Liver (tissue), 9 donors: Measurements from ENCODE around the gene FAM83E. TPM values are rescaled to one million over a fixed set of nuclear protein-coding genes. Genes with fewer than 3 reads are reported as not detected.

Experiments
- DNase-seq: peaks from one replicate; pipeline ENCODE4 v3.0.0-alpha.2; 2017; ENCODE audit warnings: low spot score
- H3K27ac ChIP-seq, 2 donors: one replicate each; pipeline ENCODE4 v1.7.0; 2013; ENCODE audit warnings: inconsistent platforms in 2 of 2, low read length in 2 of 2, control low read depth in 1 of 2, low read depth in 1 of 2, mild to moderate bottlenecking in 1 of 2
- H3K27me3 ChIP-seq, 4 donors: one replicate each; pipeline versions ENCODE4 v1.6.1 to v1.7.0; 2013; ENCODE audit warnings: low read length in 3 of 4, inconsistent platforms in 1 of 4, mild to moderate bottlenecking in 1 of 4, moderate library complexity in 1 of 4; ENCODE audit not compliant: control insufficient read depth in 4 of 4, insufficient read depth in 4 of 4
- H3K36me3 ChIP-seq, 4 donors: one replicate each; pipeline versions ENCODE4 v1.6.1 to v1.7.0; 2013; ENCODE audit warnings: low read length in 3 of 4, mild to moderate bottlenecking in 3 of 4, low read depth in 1 of 4, moderate library complexity in 1 of 4; ENCODE audit not compliant: control insufficient read depth in 4 of 4, insufficient read depth in 3 of 4
- H3K4me1 ChIP-seq, 4 donors: one replicate each; pipeline versions ENCODE4 v1.6.1 to v1.7.0; 2013; ENCODE audit warnings: low read length in 3 of 4, mild to moderate bottlenecking in 3 of 4, moderate library complexity in 1 of 4; ENCODE audit not compliant: control insufficient read depth in 4 of 4, insufficient read depth in 4 of 4
- H3K4me3 ChIP-seq, 3 donors: one replicate each; pipeline versions ENCODE4 v1.6.1 to v1.7.0; 2013; ENCODE audit warnings: low read length in 3 of 3, control low read depth in 1 of 3, low read depth in 1 of 3, mild to moderate bottlenecking in 1 of 3
- H3K9ac ChIP-seq, 2 donors: one replicate each; pipeline ENCODE4 v1.7.0; 2013; ENCODE audit warnings: low read length in 2 of 2, mild to moderate bottlenecking in 2 of 2, moderate library complexity in 2 of 2, control low read depth in 1 of 2, low read depth in 1 of 2
- H3K9me3 ChIP-seq, 4 donors: one replicate each; pipeline versions ENCODE4 v1.6.1 to v1.7.0; 2013; ENCODE audit warnings: low read length in 3 of 4; ENCODE audit not compliant: control insufficient read depth in 4 of 4
- EGR1 ChIP-seq, 2 donors: IDR thresholded peaks; 2 replicates each; pipeline ENCODE4 v1.6.1; 2016 to 2018; ENCODE audit warnings: antibody characterized with exemption in 2 of 2, low read depth in 2 of 2
- FOXA1 ChIP-seq: IDR thresholded peaks from 2 replicates; pipeline ENCODE4 v1.6.1; 2016; ENCODE audit warnings: antibody characterized with exemption
- FOXA2 ChIP-seq: IDR thresholded peaks from 2 replicates; pipeline ENCODE4 v1.6.1; 2016; ENCODE audit warnings: antibody characterized with exemption
- GABPA ChIP-seq, 2 donors: IDR thresholded peaks in 1 of 2; conservative IDR thresholded peaks in 1 of 2; 2 replicates each; pipeline ENCODE4 v1.6.1; 2016; ENCODE audit warnings: antibody characterized with exemption in 2 of 2, mild to moderate bottlenecking in 1 of 2, moderate library complexity in 1 of 2
- HNF4A ChIP-seq, 2 donors: conservative IDR thresholded peaks; 2 replicates each; pipeline ENCODE4 v1.6.1; 2016; ENCODE audit warnings: antibody characterized with exemption in 2 of 2, mild to moderate bottlenecking in 2 of 2
- HNF4G ChIP-seq: IDR thresholded peaks from 2 replicates; pipeline ENCODE4 v1.6.1; 2016; ENCODE audit warnings: antibody characterized with exemption
- NR2F2 ChIP-seq: IDR thresholded peaks from 2 replicates; pipeline ENCODE4 v1.6.1; 2016; ENCODE audit warnings: antibody characterized with exemption
- SP1 ChIP-seq: IDR thresholded peaks from 2 replicates; pipeline ENCODE4 v1.6.1; 2018; ENCODE audit warnings: antibody characterized with exemption, mild to moderate bottlenecking
- YY1 ChIP-seq: IDR thresholded peaks from 2 replicates; pipeline ENCODE4 v1.6.1; 2016; ENCODE audit warnings: antibody characterized with exemption, mild to moderate bottlenecking
- WGBS: extraction: QIAGEN DNeasy Blood & Tissue Kit; methylation state at CpG from one replicate; pipeline ENCODE4 v1.1.7; 2013; 5-methylcytosine and 5-hydroxymethylcytosine counted together
- polyA plus RNA-seq, 2 donors: library from polyadenylated mRNA; stranded (reverse) in 1 of 2; unstranded in 1 of 2; fragments of 200-250 nt in 1 of 2; fragments of >200 nt in 1 of 2; fragmentation: Nextera tagmentation in 1 of 2; extraction: Ambion mirVana in 1 of 2; gene quantifications; one replicate each; pipeline versions ENCODE4 v1.2.1 to v1.2.3, GENCODE V29; 2013 to 2015
- total RNA-seq, 2 donors: library from RNA; depleted of rRNA; stranded (reverse); fragments of >200 nt; gene quantifications; one replicate each; pipeline ENCODE4 v1.2.3, GENCODE V29; 2014
- TF ChIP-seq, protein P1 (sequence below): IDR thresholded peaks from 2 replicates; pipeline ENCODE4 v1.6.1; 2016; ENCODE audit warnings: antibody characterized with exemption
- TF ChIP-seq, protein P2 (sequence below): IDR thresholded peaks from 2 replicates; pipeline ENCODE4 v1.6.1; 2016; ENCODE audit warnings: antibody characterized with exemption
- TF ChIP-seq, protein P3 (sequence below): IDR thresholded peaks from 2 replicates; pipeline ENCODE4 v1.6.1; 2016; ENCODE audit warnings: antibody characterized with exemption
- TF ChIP-seq, protein P4 (sequence below): IDR thresholded peaks from 2 replicates; pipeline ENCODE4 v1.6.1; 2016; ENCODE audit warnings: antibody characterized with exemption, mild to moderate bottlenecking
- donor health status: healthy.
- donor health status: healthy.
- donor health status: healthy.
- donor health status: healthy.
- donor health status: healthy.

FAM83E gene
- total and polyA plus RNA-seq, 4 donors: 0.20 to 0.42 (median 0.33) TPM; not detected in 1

DNA sequence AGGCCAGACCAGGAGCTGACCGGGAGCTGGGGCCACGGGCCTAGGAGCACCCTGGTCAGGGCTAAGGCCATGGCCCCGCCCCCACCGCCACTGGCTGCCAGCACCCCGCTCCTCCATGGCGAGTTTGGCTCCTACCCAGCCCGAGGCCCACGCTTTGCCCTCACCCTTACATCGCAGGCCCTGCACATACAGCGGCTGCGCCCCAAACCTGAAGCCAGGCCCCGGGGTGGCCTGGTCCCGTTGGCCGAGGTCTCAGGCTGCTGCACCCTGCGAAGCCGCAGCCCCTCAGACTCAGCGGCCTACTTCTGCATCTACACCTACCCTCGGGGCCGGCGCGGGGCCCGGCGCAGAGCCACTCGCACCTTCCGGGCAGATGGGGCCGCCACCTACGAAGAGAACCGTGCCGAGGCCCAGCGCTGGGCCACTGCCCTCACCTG lies 11.0 kb upstream of the FAM83E start:
- peak overlapping the region in 1 of 3 donors; percentile 41 for H3K4me3 ChIP-seq

DNA sequence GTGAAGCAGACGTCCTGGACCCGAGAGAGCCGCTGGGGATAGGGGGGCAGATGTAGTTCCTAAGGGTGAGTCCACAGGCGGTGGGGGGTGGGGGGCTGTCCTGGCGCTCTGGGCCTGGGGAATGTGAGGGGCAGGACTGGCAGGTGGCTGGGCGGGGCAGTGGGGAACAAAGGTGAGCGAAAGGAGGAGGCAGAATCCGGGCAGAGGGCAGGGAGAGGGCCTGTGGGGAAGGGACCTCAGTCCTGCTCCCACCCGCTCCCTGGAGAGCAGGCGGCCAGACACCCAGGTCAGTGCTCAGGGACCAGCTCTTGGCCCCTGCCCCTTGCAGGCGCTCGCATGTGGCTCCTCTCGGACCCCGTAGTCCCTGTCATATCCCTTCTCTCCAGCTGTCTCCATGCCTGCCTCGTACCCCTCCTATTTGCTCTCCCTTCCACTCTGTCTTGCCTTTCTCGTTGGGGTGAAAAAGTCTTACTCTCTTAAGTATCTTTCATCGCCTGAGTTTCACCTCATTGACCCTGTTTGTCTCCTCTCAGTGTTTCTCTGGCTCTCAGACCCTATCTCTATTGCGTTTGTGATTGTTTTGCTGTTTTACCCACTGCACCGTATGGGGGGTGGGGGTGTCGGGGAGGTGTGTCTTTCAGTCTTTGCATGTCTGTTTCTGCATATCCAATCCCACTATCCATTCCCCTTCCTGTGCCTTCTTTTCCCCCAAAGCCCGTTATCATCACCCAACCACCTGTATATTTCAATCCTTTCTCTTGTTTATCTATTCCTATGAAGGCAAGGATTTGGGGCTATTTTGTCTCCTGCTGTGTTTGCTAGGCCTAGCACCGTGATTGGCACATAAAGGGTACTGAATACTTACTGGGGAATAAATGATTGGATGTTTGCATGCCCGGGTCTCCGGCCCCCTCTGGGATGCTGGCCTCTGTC lies 10.2 kb upstream of the FAM83E start:
- 29% methylated on average over 24 of the region's 24 CpGs for WGBS
- TF ChIP-seq, protein P1, sequence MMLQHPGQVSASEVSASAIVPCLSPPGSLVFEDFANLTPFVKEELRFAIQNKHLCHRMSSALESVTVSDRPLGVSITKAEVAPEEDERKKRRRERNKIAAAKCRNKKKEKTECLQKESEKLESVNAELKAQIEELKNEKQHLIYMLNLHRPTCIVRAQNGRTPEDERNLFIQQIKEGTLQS: no peak
- TF ChIP-seq HNF4A (conservative IDR thresholded peaks at IDR 0.05) (peak in 1 of 2 donors; percentile 3), GABPA (IDR thresholded peaks at IDR 0.05 in 1 of 2, conservative IDR thresholded peaks at IDR 0.05 in 1 of 2) (no peak), EGR1 (IDR thresholded peaks at IDR 0.05; ENCODE audit: low read depth in 2 of 2) (no peak)
- Histone ChIP-seq H3K9ac (peak overlapping the region in 1 of 2 donors; percentile 60), H3K4me3 (peak overlapping the region; percentile 21 to 59 (median 57)), H3K27me3 (no peaks in the 10 kb centered on the region), H3K27ac (peak overlapping the region; percentile 20 to 76), H3K9me3 (no peaks in the 10 kb centered on the region), H3K4me1 (peaks cover 10 to 56% (median 40%) of the 10 kb centered on the region in 4 donors), H3K36me3 (no peaks in the 10 kb centered on the region)
- DNase-seq: peak; percentile 64

More for the DNA sequence above, 11.0 kb upstream of the FAM83E start:
- WGBS: 77% methylated on average over 30 of the region's 30 CpGs
- Histone ChIP-seq H3K9me3 (no peaks in the 10 kb centered on the region), H3K27ac (no peak overlapping the region), H3K36me3 (peaks cover 0 to 2% (median 0%) of the 10 kb centered on the region in 4 donors), H3K9ac (no peak overlapping the region), H3K4me1 (peaks cover 12 to 64% (median 40%) of the 10 kb centered on the region in 4 donors), H3K27me3 (no peaks in the 10 kb centered on the region)
- TF ChIP-seq, protein P2, sequence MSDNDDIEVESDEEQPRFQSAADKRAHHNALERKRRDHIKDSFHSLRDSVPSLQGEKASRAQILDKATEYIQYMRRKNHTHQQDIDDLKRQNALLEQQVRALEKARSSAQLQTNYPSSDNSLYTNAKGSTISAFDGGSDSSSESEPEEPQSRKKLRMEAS: no peak
- TF ChIP-seq NR2F2 (no peak), HNF4G (no peak), FOXA2 (no peak)
- peak; percentile 35 for DNase-seq

DNA sequence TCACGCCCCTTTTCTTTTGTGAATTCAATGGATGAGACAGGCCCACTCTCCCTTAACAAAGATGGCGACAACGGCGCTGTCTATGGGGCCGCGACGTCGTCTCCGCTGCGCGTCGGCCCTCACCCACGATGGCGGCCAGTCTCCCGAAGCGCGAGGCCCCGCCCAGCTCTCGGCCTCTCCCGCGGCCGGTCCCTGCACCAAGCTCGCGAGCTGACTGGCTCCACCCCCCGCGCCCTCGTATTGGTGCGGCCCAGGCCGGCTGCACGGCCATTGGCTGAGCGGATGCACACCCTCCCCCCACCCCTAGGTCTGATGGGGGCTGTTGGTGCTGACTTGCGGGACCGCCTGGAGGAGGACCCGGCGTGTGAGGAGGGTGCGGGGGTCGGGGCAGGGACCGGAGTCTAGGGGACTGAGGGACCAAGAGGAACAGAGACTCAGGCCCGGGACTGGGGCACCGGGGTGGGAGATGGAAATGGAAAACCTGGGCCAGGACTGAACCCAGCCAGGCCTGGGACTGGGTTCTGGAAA lies 9.3 kb upstream of the FAM83E start:
- Histone ChIP-seq H3K9me3 (no peaks in the 10 kb centered on the region), H3K27me3 (no peaks in the 10 kb centered on the region), H3K9ac (peak overlapping the region; percentile 60 to 66), H3K4me1 (peaks cover 10 to 60% (median 45%) of the 10 kb centered on the region in 4 donors), H3K27ac (peak overlapping the region; percentile 58 to 76), H3K36me3 (no peaks in the 10 kb centered on the region), H3K4me3 (peak overlapping the region; percentile 57 to 60 (median 59))
- TF ChIP-seq EGR1 (IDR thresholded peaks at IDR 0.05; ENCODE audit: low read depth in 2 of 2) (no peak), SP1 (peak; percentile 81), YY1 (peak; percentile 100), NR2F2 (no peak), HNF4A (conservative IDR thresholded peaks at IDR 0.05) (no peak), FOXA1 (no peak), GABPA (IDR thresholded peaks at IDR 0.05 in 1 of 2, conservative IDR thresholded peaks at IDR 0.05 in 1 of 2) (no peak)
- TF ChIP-seq, protein P3, sequence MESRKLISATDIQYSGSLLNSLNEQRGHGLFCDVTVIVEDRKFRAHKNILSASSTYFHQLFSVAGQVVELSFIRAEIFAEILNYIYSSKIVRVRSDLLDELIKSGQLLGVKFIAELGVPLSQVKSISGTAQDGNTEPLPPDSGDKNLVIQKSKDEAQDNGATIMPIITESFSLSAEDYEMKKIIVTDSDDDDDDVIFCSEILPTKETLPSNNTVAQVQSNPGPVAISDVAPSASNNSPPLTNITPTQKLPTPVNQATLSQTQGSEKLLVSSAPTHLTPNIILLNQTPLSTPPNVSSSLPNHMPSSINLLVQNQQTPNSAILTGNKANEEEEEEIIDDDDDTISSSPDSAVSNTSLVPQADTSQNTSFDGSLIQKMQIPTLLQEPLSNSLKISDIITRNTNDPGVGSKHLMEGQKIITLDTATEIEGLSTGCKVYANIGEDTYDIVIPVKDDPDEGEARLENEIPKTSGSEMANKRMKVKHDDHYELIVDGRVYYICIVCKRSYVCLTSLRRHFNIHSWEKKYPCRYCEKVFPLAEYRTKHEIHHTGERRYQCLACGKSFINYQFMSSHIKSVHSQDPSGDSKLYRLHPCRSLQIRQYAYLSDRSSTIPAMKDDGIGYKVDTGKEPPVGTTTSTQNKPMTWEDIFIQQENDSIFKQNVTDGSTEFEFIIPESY: peak; percentile 68
- TF ChIP-seq, protein P4, sequence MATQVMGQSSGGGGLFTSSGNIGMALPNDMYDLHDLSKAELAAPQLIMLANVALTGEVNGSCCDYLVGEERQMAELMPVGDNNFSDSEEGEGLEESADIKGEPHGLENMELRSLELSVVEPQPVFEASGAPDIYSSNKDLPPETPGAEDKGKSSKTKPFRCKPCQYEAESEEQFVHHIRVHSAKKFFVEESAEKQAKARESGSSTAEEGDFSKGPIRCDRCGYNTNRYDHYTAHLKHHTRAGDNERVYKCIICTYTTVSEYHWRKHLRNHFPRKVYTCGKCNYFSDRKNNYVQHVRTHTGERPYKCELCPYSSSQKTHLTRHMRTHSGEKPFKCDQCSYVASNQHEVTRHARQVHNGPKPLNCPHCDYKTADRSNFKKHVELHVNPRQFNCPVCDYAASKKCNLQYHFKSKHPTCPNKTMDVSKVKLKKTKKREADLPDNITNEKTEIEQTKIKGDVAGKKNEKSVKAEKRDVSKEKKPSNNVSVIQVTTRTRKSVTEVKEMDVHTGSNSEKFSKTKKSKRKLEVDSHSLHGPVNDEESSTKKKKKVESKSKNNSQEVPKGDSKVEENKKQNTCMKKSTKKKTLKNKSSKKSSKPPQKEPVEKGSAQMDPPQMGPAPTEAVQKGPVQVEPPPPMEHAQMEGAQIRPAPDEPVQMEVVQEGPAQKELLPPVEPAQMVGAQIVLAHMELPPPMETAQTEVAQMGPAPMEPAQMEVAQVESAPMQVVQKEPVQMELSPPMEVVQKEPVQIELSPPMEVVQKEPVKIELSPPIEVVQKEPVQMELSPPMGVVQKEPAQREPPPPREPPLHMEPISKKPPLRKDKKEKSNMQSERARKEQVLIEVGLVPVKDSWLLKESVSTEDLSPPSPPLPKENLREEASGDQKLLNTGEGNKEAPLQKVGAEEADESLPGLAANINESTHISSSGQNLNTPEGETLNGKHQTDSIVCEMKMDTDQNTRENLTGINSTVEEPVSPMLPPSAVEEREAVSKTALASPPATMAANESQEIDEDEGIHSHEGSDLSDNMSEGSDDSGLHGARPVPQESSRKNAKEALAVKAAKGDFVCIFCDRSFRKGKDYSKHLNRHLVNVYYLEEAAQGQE: peak; percentile 30
- peak; percentile 97 for DNase-seq
- WGBS: 1% methylated on average over 40 of the region's 40 CpGs
